Tibial nerve (tissue), 4 donors: Measurements from ENCODE around the gene SYDE2. TPM values are rescaled to one million over a fixed set of nuclear protein-coding genes. Genes with fewer than 3 reads are reported as not detected.

Source experiments
- DNase-seq, 2 donors: peaks; one replicate each; pipeline ENCODE4 v3.0.0-alpha.2; 2019; ENCODE audit warnings: low spot score in 2 of 2
- H3K27ac ChIP-seq, 4 donors: fragments of 200-600 bp; sonication (generic) in 3 of 4; one replicate each; pipeline ENCODE4 v1.5.1; 2017 to 2019; ENCODE audit warnings: mild to moderate bottlenecking in 1 of 4
- H3K27me3 ChIP-seq, 2 donors: fragments of 200-600 bp; sonication (generic) in 1 of 2; one replicate each; pipeline versions ENCODE4 v1.5.1 to v1.6.0; 2017 to 2019
- H3K36me3 ChIP-seq, 3 donors: fragments of 200-600 bp; sonication (generic); one replicate each; pipeline ENCODE4 v1.5.1; 2018 to 2019
- H3K4me1 ChIP-seq, 4 donors: fragments of 200-600 bp; sonication (generic) in 3 of 4; one replicate each; pipeline ENCODE4 v1.5.1; 2017 to 2019
- H3K4me3 ChIP-seq, 4 donors: fragments of 200-600 bp; sonication (generic) in 3 of 4; one replicate each; pipeline ENCODE4 v1.5.1; 2017 to 2019; ENCODE audit warnings: mild to moderate bottlenecking in 1 of 4, moderate library complexity in 1 of 4
- H3K9me3 ChIP-seq, 4 donors: fragments of 200-600 bp; sonication (generic) in 3 of 4; one replicate each; pipeline ENCODE4 v1.5.1; 2017 to 2019
- EP300 ChIP-seq, 2 donors: sonication (generic); formaldehyde crosslinking; IDR thresholded peaks; one replicate each; pipeline ENCODE4 v1.6.1; 2017; ENCODE audit warnings: antibody characterized with exemption in 2 of 2, mild to moderate bottlenecking in 1 of 2
- POLR2A ChIP-seq, 2 donors: fragments of 450-650 bp; IDR thresholded peaks; one replicate each; pipeline ENCODE4 v1.6.1; 2017; ENCODE audit warnings: antibody characterized with exemption in 2 of 2, mild to moderate bottlenecking in 2 of 2, moderate library complexity in 2 of 2
- WGBS, 2 donors: methylation state at CpG; one replicate each; pipeline ENCODE4 v1.1.5; 2018; 5-methylcytosine and 5-hydroxymethylcytosine counted together
- total RNA-seq, 4 donors: library from RNA; depleted of rRNA; stranded (reverse); fragments of >200 nt; gene quantifications; one replicate each; pipeline ENCODE4 v1.1.0, GENCODE V29; 2016
- TF ChIP-seq, protein P1 (sequence below), 5 experiments: fragments of 200-600 bp in 3 of 5; fragments of 450-650 bp in 2 of 5; sonication (generic) in 3 of 5; IDR thresholded peaks; one replicate each; pipeline ENCODE4 v1.5.1; 2016 to 2019; ENCODE audit warnings: antibody characterized with exemption in 5 of 5, mild to moderate bottlenecking in 3 of 5, moderate library complexity in 2 of 5

The SYDE2 gene
- total RNA-seq, 4 donors from 2014 or later, result 10.5 to 12.9 (median 11.1) TPM

DNA sequence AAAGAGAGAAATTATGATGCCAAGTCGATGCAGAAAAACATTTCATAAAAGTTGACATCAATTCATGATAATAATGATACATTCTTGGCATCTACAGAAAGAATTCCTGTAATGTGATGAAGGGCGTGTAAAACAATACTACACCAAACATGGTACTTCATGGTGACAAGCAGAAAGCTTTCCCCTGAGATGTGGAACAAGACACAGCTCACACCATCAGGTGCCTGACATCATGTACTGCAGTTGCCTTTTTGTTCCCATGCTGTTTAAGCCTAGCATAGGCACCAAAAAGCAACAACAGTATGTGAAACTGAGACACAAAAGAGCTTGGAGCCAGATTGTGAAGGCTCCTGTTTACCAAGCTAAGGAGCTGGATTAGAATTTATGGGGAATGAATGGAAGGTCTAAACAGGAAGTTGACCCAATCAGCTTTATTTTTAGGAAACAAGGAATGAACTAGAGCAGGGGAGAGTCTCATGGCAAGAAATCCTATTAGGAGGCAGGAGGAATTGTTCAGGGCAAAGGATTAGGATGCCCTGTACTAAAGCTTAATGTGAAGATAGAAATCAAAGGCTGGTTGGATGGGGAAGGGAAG, 67.2 kb downstream of the SYDE2 start:
- Histone ChIP-seq H3K4me1 (peaks cover 0 to 2% (median 0%) of the 10 kb centered on the region in 4 donors), H3K27ac (no peak overlapping the region), H3K9me3 (no peaks in the 10 kb centered on the region), H3K4me3 (no peak overlapping the region), H3K36me3 (no peaks in the 10 kb centered on the region), H3K27me3 (no peaks in the 10 kb centered on the region)
- DNase-seq, result no peak
- 28 to 41% methylated on average over 2 of the region's 2 CpGs for WGBS, 2 donors
- TF ChIP-seq POLR2A (IDR thresholded peaks at IDR 0.05) (no peak), EP300 (IDR thresholded peaks at IDR 0.05) (no peak)
- TF ChIP-seq, protein P1, sequence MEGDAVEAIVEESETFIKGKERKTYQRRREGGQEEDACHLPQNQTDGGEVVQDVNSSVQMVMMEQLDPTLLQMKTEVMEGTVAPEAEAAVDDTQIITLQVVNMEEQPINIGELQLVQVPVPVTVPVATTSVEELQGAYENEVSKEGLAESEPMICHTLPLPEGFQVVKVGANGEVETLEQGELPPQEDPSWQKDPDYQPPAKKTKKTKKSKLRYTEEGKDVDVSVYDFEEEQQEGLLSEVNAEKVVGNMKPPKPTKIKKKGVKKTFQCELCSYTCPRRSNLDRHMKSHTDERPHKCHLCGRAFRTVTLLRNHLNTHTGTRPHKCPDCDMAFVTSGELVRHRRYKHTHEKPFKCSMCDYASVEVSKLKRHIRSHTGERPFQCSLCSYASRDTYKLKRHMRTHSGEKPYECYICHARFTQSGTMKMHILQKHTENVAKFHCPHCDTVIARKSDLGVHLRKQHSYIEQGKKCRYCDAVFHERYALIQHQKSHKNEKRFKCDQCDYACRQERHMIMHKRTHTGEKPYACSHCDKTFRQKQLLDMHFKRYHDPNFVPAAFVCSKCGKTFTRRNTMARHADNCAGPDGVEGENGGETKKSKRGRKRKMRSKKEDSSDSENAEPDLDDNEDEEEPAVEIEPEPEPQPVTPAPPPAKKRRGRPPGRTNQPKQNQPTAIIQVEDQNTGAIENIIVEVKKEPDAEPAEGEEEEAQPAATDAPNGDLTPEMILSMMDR (IDR thresholded peaks at IDR 0.05), result no peak

DNA sequence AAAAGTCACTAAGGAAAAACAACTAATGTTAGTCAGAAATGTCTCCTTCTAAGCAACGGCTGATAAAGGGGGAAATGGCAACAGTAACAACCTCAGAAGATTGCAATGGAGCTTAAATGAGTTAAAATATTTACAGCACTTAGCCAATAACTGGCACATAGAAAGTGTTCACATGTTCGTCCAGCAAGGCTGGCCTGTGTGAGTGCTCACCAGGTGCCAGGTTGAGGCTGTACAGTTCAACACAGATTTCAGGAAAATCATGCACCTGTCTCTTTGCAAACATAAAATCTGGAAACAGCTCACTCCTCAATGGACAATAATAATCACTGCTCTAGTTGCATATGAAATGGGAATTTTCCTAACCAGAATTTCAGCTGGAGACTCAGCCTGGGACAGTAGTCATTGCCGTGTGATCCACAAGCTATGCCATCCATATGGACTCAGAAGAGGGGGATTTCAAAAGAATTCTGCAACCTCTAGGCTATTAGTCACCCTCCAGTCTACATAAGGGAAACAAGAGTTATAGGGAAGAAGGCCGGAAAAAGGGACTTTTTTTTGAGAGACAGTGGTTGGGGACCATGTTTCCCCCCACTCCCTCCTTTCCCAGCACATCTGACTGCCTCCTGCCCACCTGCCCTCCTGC, 68.6 kb downstream of the SYDE2 start:
- H3K36me3 ChIP-seq, result no peaks in the 10 kb centered on the region
- H3K9me3 ChIP-seq, result no peaks in the 10 kb centered on the region
- no peak overlapping the region for H3K4me3 ChIP-seq
- H3K27ac ChIP-seq, result no peak overlapping the region
- WGBS, 2 donors, result 63 to 67% methylated on average over 4 of the region's 4 CpGs
- no peak for DNase-seq
- H3K4me1 ChIP-seq, result peaks cover 0 to 8% (median 0%) of the 10 kb centered on the region in 4 donors
- TF ChIP-seq EP300 (IDR thresholded peaks at IDR 0.05) (no peak), POLR2A (IDR thresholded peaks at IDR 0.05) (no peak)
- no peaks in the 10 kb centered on the region for H3K27me3 ChIP-seq

DNA sequence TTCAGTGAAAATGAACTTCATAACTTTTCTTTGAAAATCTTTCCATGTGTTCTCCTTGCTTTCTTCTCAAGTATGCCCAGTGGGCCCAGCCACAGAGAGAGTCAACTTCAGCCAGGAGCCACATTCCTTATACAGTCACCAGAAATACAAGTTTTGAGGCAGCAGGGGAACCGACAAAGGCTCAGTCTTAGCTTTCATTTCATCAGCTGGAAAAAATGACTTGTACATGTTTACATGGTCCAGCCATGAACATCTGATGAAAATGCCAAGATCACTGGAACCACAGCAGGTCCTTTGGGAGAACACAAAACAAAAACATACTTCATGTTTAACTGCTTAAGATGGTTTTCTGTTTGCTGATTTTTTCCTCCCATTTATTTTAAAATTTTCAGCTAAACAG, 72.5 kb downstream of the SYDE2 start:
- 22 to 25% methylated on average over 1 of the region's 1 CpG for WGBS, 2 donors
- H3K4me1 ChIP-seq, result peaks cover 0 to 8% (median 0%) of the 10 kb centered on the region in 4 donors
- no peak for TF ChIP-seq POLR2A (IDR thresholded peaks at IDR 0.05)
- TF ChIP-seq EP300 (IDR thresholded peaks at IDR 0.05), result no peak
- TF ChIP-seq, protein P1 (IDR thresholded peaks at IDR 0.05), result no peak
- H3K27ac ChIP-seq, result no peak overlapping the region
- no peaks in the 10 kb centered on the region for H3K9me3 ChIP-seq
- DNase-seq, result no peak
- H3K4me3 ChIP-seq, result no peak overlapping the region
- no peaks in the 10 kb centered on the region for H3K36me3 ChIP-seq
- no peaks in the 10 kb centered on the region for H3K27me3 ChIP-seq

DNA sequence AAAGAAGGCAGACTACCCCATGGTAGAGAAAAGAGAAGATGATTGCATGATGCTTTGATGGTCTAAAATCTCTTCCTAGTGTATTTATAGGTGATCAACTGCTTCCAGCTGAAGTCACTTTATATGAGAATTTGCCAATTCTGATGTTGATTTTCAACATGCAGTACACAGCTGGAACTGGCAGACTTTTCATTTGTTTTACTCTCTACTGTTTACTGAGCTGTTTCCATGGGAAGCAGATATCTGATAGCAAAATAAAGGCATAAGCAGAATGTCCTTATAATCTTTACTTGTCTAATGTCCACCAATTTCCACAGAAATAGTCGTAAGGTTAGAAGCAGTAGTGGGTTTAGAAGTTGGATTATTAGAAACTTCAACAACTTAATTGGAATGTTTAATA, 74.9 kb downstream of the SYDE2 start:
- H3K36me3 ChIP-seq, result no peaks in the 10 kb centered on the region
- no peak overlapping the region for H3K4me3 ChIP-seq
- peaks cover 0 to 8% (median 0%) of the 10 kb centered on the region in 4 donors for H3K4me1 ChIP-seq
- no peak overlapping the region for H3K27ac ChIP-seq
- H3K27me3 ChIP-seq, result no peaks in the 10 kb centered on the region
- TF ChIP-seq POLR2A (IDR thresholded peaks at IDR 0.05), result no peak
- TF ChIP-seq, protein P1 (IDR thresholded peaks at IDR 0.05), result no peak
- no peak for TF ChIP-seq EP300 (IDR thresholded peaks at IDR 0.05)
- no peaks in the 10 kb centered on the region for H3K9me3 ChIP-seq
- no peak for DNase-seq
- WGBS, 2 donors, result 63 to 75% methylated on average over 1 of the region's 1 CpG

DNA sequence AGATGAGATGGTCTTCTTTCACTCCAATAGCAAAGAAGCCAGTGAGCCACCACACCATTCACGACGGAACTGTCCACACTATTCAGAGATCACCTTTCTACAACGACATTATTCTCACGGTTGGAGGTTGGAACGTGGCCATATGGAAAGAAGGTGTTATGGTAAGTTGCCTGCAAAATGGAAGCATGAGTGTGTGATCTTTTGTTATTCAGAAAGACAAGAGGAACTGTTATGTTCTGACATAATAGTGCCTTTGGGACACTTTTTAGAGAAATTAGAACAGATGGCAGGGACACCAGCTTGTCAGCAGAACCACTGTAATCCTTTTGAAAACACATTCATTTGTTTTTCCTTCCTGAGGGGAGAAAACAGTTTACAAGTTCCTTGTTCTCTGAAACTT, 76.7 kb downstream of the SYDE2 start:
- DNase-seq, result no peak
- Histone ChIP-seq H3K9me3 (no peaks in the 10 kb centered on the region), H3K4me3 (no peak overlapping the region), H3K4me1 (peaks cover 0 to 8% (median 0%) of the 10 kb centered on the region in 4 donors), H3K27me3 (no peaks in the 10 kb centered on the region), H3K36me3 (no peaks in the 10 kb centered on the region), H3K27ac (no peak overlapping the region)
- TF ChIP-seq EP300 (IDR thresholded peaks at IDR 0.05) (no peak), POLR2A (IDR thresholded peaks at IDR 0.05) (no peak)
- TF ChIP-seq, protein P1 (IDR thresholded peaks at IDR 0.05), result no peak
- 75 to 79% methylated on average over 5 of the region's 5 CpGs for WGBS, 2 donors
